Hematopoietic multipotent progenitor cell (in vitro differentiated cells): ENCODE data around the gene FCMR. TPM values are rescaled to one million over a fixed set of nuclear protein-coding genes. Genes with fewer than 3 reads are reported as not detected.
A peak's percentile ranks its signal among the peaks of the same experiment; 100 is the strongest.
"Not testable (repeated sequence)": the region's sequence is repeated elsewhere in the genome, so short reads cannot be mapped to it uniquely, and the experiment has no call there.

Experiments used
- DNase-seq, 3 donors: peaks; one replicate each; pipeline ENCODE4 v3.0.0-alpha.2; 2011 to 2015; ENCODE audit warnings: low read depth in 2 of 3, low spot score in 2 of 3
- total RNA-seq: library from RNA; depleted of rRNA; stranded (reverse); fragments of >200 nt; gene quantifications from one replicate; pipeline ENCODE4 v1.2.3, GENCODE V29; 2012

Gene FCMR
- total RNA-seq, 1 donor = 15.1 TPM

- no peak for DNase-seq
These were observed 2.9 kb upstream of the FCMR start for GRCh38 chr1:206924592-206925105.

GRCh38 chr1:206923961-206924557, 2.3 kb upstream of the FCMR start:
- DNase-seq = not testable (repeated sequence)

- DNase-seq = peak; percentile 40 to 93 (median 74)
These were observed 1.5 kb upstream of the FCMR start for GRCh38 chr1:206923009-206923960.

- no peak for DNase-seq
These were observed 783 bp upstream of the FCMR start for GRCh38 chr1:206922524-206922923.

GRCh38 chr1:206918076-206918475, 3.7 kb downstream of the FCMR start:
- no peak for DNase-seq

GRCh38 chr1:206916000-206916709, 5.6 kb downstream of the FCMR start:
- no peak for DNase-seq

GRCh38 chr1:206915030-206915735, 6.6 kb downstream of the FCMR start:
- DNase-seq = no peak

- no peak for DNase-seq
These were observed 7.8 kb downstream of the FCMR start for GRCh38 chr1:206913766-206914537.

- peak; percentile 52 to 87 (median 67) for DNase-seq
These were observed 9.2 kb downstream of the FCMR start for GRCh38 chr1:206912445-206913095.

- peak in 2 of 3 donors; percentile 55 to 65 for DNase-seq
These were observed 10.6 kb downstream of the FCMR start for GRCh38 chr1:206911064-206911663.

GRCh38 chr1:206909883-206910318, 11.8 kb downstream of the FCMR start:
- no peak for DNase-seq

- DNase-seq = peak in 1 of 3 donors; percentile 43
These were observed 12.4 kb downstream of the FCMR start for GRCh38 chr1:206909161-206909882.

- no peak for DNase-seq
These were observed 13.7 kb downstream of the FCMR start for GRCh38 chr1:206908038-206908437.

- DNase-seq = no peak
These were observed 14.3 kb downstream of the FCMR start for GRCh38 chr1:206907304-206907991.

- DNase-seq = no peak
These were observed 16.2 kb downstream of the FCMR start for GRCh38 chr1:206905295-206906164.

GRCh38 chr1:206904423-206905142, 17.2 kb downstream of the FCMR start:
- DNase-seq = no peak
